Erythroblast (primary cell): ENCODE results near the gene AMFR.

Source experiments
- GATA1 ChIP-seq: IDR thresholded peaks from 2 replicates; pipeline ENCODE4 v1.6.1; 2011; ENCODE audit warnings: low read depth, mild to moderate bottlenecking, control low read depth, low read length, moderate library complexity
- POLR2A ChIP-seq: IDR thresholded peaks from 2 replicates; pipeline ENCODE4 v1.6.1; 2011; ENCODE audit warnings: mild to moderate bottlenecking, low read length

- no peak for TF ChIP-seq POLR2A
- no peak for TF ChIP-seq GATA1
Measured at GRCh38 chr16:56373003-56373402, 52.3 kb downstream of the AMFR start.
